Fibroblast of lung (primary cell): ENCODE measurements around the gene WWC2. TPM values are rescaled to one million over a fixed set of nuclear protein-coding genes. Genes with fewer than 3 reads are reported as not detected.

Experiments
- DNase-seq, 2 donors: peaks; one replicate each; pipeline versions ENCODE4 v3.0.0 to v3.0.0-alpha.2; 2010; ENCODE audit warnings: low read depth in 2 of 2
- H2AFZ ChIP-seq: 2 replicates; pipeline ENCODE4 v1.5.1; 2012; ENCODE audit warnings: low read length, control low read depth, inconsistent platforms
- H3K27ac ChIP-seq: 2 replicates; pipeline ENCODE4 v1.5.1; 2011; ENCODE audit warnings: low read length, control low read depth; ENCODE audit not compliant: insufficient read depth
- H3K27me3 ChIP-seq: 2 replicates; pipeline ENCODE4 v1.5.1; 2011; ENCODE audit warnings: mild to moderate bottlenecking, low read length; ENCODE audit not compliant: control insufficient read depth, insufficient read depth
- H3K36me3 ChIP-seq: 2 replicates; pipeline ENCODE4 v1.5.1; 2011; ENCODE audit warnings: low read length; ENCODE audit not compliant: control insufficient read depth, insufficient read depth
- H3K4me1 ChIP-seq: 2 replicates; pipeline ENCODE4 v1.5.1; 2011; ENCODE audit warnings: low read length; ENCODE audit not compliant: control insufficient read depth, insufficient read depth; ENCODE audit errors: extremely low read depth
- H3K4me2 ChIP-seq: 2 replicates; pipeline ENCODE4 v1.5.1; 2011; ENCODE audit warnings: low read length, control low read depth; ENCODE audit not compliant: insufficient read depth; ENCODE audit errors: extremely low read depth
- H3K4me3 ChIP-seq, 4 experiments: fragments of 200-600 bp in 1 of 4; sonication (generic) in 1 of 4; replicated peaks in 1 of 4; 2 replicates each; pipeline ENCODE4 v1.5.1; 2011 to 2016; ENCODE audit warnings: low read length in 4 of 4, low read depth in 3 of 4, mild to moderate bottlenecking in 3 of 4, control low read depth in 2 of 4, inconsistent platforms in 1 of 4, mixed read lengths in 1 of 4; ENCODE audit not compliant: insufficient read depth in 1 of 4; ENCODE audit errors: control extremely low read depth in 1 of 4
- H3K79me2 ChIP-seq: 2 replicates; pipeline ENCODE4 v1.5.1; 2012; ENCODE audit warnings: mild to moderate bottlenecking, low read length, inconsistent platforms; ENCODE audit not compliant: control insufficient read depth, insufficient read depth
- H3K9ac ChIP-seq: 2 replicates; pipeline ENCODE4 v1.5.1; 2011; ENCODE audit warnings: mild to moderate bottlenecking, low read length, control low read depth; ENCODE audit not compliant: insufficient read depth
- H3K9me3 ChIP-seq: 2 replicates; pipeline ENCODE4 v1.5.1; 2012; ENCODE audit warnings: low read depth, low read length; ENCODE audit not compliant: control insufficient read depth, insufficient read depth
- H4K20me1 ChIP-seq: 2 replicates; pipeline ENCODE4 v1.5.1; 2011; ENCODE audit warnings: low read length; ENCODE audit not compliant: control insufficient read depth, insufficient read depth; ENCODE audit errors: extremely low read depth
- EZH2 ChIP-seq: IDR thresholded peaks from 2 replicates; pipeline ENCODE4 v1.5.1; 2012; ENCODE audit warnings: low read length, control low read depth, mild to moderate bottlenecking; ENCODE audit errors: missing control alignments
- polyA plus RNA-seq, 2 donors: library from polyadenylated mRNA; depleted of rRNA in 1 of 2; stranded (reverse) in 1 of 2; unstranded in 1 of 2; fragments of >200 nt; gene quantifications; 2 replicates each; pipeline ENCODE4 v1.2.1, GENCODE V29; 2011 to 2012; ENCODE audit warnings: missing spikeins in 1 of 2
- total RNA-seq: library from RNA; depleted of rRNA; stranded (reverse); fragments of >200 nt; gene quantifications from 2 replicates; pipeline ENCODE4 v1.2.1, GENCODE V29; 2014
- TF ChIP-seq, protein P1 (sequence below), 2 donors: IDR thresholded peaks in 1 of 2; conservative IDR thresholded peaks in 1 of 2; 1 replicate in 1 of 2; 2 replicates in 1 of 2; pipeline ENCODE4 v1.5.1; 2011 to 2012; ENCODE audit warnings: low read length in 2 of 2, control low read depth in 1 of 2, inconsistent platforms in 1 of 2, low read depth in 1 of 2, mild to moderate bottlenecking in 1 of 2

Gene WWC2
- total and polyA plus RNA-seq, 2 donors (not counting 1 experiment from before 2014, with no cell fraction given) = 31.6 to 34.0 TPM

DNA sequence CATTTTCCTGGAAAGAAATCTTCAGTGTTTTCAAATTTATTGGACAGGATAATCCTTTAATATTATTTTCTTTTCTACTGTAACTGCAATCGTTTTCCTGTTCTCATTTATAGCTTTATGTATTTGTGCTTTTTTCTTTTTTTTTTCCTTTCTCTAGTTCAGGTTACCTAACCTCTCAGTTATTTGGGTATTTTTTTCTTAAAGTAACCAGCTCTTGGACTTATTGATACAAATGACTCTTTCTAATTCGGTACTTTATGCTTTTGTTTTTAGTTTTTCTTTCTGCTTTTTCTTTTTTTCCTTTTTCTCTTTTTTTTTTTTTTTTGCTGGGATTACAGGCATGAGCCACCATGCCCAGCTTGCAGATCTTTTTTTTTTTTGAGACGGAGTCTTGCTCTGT lies 25.2 kb downstream of the WWC2 start:
- peaks cover 1% of the 10 kb centered on the region for H3K4me1 ChIP-seq
- no peaks in the 10 kb centered on the region for H3K9me3 ChIP-seq
- no peak overlapping the region for H3K4me2 ChIP-seq
- H3K27me3 ChIP-seq = no peaks in the 10 kb centered on the region
- no peak overlapping the region for H3K27ac ChIP-seq
- peaks cover 58% of the 10 kb centered on the region for H3K79me2 ChIP-seq
- no peaks in the 10 kb centered on the region for H4K20me1 ChIP-seq
- TF ChIP-seq EZH2 = no peak
- TF ChIP-seq, protein P1, sequence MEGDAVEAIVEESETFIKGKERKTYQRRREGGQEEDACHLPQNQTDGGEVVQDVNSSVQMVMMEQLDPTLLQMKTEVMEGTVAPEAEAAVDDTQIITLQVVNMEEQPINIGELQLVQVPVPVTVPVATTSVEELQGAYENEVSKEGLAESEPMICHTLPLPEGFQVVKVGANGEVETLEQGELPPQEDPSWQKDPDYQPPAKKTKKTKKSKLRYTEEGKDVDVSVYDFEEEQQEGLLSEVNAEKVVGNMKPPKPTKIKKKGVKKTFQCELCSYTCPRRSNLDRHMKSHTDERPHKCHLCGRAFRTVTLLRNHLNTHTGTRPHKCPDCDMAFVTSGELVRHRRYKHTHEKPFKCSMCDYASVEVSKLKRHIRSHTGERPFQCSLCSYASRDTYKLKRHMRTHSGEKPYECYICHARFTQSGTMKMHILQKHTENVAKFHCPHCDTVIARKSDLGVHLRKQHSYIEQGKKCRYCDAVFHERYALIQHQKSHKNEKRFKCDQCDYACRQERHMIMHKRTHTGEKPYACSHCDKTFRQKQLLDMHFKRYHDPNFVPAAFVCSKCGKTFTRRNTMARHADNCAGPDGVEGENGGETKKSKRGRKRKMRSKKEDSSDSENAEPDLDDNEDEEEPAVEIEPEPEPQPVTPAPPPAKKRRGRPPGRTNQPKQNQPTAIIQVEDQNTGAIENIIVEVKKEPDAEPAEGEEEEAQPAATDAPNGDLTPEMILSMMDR (conservative IDR thresholded peaks at IDR 0.05 in 1 of 2, IDR thresholded peaks at IDR 0.05 in 1 of 2; ENCODE audit: low read depth in 1 of 2, low read length in 2 of 2) = no peak
- no peaks in the 10 kb centered on the region for H3K36me3 ChIP-seq
- no peak overlapping the region for H2AFZ ChIP-seq
- H3K9ac ChIP-seq = no peak overlapping the region
- no peak overlapping the region for H3K4me3 ChIP-seq
- no peak for DNase-seq

DNA sequence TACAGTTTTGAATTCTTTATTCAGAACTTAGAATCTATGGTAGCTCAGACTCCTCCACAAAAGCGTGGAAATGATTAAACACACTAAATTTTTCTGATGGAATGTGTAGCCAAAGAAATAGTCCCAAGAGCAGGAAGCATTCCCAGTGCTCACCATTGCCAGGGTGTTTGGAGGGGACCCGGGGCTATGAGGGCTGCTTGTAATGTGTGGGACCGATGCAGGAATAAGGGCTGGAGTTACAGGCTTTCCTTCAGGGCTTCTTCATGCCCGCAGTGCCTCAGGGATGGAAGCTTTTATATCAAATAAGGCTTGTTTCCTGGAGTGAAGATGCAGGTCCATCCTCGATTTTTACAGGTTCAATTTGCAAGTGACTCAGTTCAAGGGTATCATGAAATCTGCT lies 25.8 kb downstream of the WWC2 start:
- Histone ChIP-seq H4K20me1 (no peaks in the 10 kb centered on the region), H2AFZ (no peak overlapping the region), H3K9me3 (no peaks in the 10 kb centered on the region), H3K4me1 (no peaks in the 10 kb centered on the region), H3K4me3 (no peak overlapping the region), H3K27me3 (no peaks in the 10 kb centered on the region), H3K79me2 (peaks cover 56% of the 10 kb centered on the region), H3K4me2 (no peak overlapping the region), H3K9ac (no peak overlapping the region), H3K36me3 (no peaks in the 10 kb centered on the region), H3K27ac (no peak overlapping the region)
- no peak for DNase-seq
- TF ChIP-seq, protein P1 (conservative IDR thresholded peaks at IDR 0.05 in 1 of 2, IDR thresholded peaks at IDR 0.05 in 1 of 2; ENCODE audit: low read depth in 1 of 2, low read length in 2 of 2) = no peak
- TF ChIP-seq EZH2 = no peak

DNA sequence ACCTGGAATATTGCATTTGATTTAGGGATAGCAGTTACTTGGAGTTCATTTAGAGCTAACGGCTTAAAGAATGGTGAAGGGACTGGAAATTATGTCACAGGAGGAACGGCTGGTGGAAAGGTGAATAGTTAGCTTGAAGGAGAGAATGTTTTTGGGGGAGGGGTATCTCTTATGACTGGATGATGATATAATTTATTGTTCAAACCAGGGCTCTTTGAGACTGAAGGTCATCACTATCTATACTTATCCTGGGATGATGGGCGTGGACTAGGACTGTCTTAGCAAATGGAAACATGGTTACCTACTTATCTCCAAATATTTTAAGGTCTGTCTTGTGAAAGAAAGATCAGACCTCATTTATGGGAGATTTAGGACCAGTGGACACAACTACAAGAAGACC lies 30.1 kb downstream of the WWC2 start:
- Histone ChIP-seq H2AFZ (no peak overlapping the region), H3K4me3 (no peak overlapping the region), H3K9me3 (no peaks in the 10 kb centered on the region), H3K79me2 (peaks cover 38% of the 10 kb centered on the region), H3K27ac (no peak overlapping the region), H3K4me1 (no peaks in the 10 kb centered on the region), H3K36me3 (no peaks in the 10 kb centered on the region), H3K9ac (no peak overlapping the region), H3K4me2 (no peak overlapping the region), H4K20me1 (no peaks in the 10 kb centered on the region), H3K27me3 (no peaks in the 10 kb centered on the region)
- DNase-seq = no peak
- TF ChIP-seq EZH2 = no peak
- TF ChIP-seq, protein P1 (conservative IDR thresholded peaks at IDR 0.05 in 1 of 2, IDR thresholded peaks at IDR 0.05 in 1 of 2; ENCODE audit: low read depth in 1 of 2, low read length in 2 of 2) = no peak
